Measurements from ENCODE around the gene CHRNB2.

Gene CHRNB2

DNA sequence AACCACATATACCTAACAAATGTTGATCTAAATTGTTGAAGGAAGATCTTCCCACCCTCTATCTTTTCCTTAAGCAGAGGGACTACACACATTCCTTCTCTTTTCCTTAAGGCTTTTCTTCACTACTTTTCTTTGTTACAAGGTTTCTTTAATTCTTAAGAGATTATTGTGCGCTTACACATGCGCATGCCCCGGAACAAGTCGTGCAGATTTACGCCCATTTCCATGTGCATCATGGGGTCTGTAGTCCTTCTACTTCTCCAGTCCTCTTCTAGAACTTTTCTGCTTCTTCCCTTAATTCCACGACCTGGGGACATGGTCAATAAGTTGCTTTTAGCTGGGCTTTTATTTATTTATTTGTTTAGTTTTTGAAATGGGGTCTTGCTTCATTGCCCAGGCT is 1.7 kb upstream of the CHRNB2 start:
- TF ChIP-seq, protein P1, sequence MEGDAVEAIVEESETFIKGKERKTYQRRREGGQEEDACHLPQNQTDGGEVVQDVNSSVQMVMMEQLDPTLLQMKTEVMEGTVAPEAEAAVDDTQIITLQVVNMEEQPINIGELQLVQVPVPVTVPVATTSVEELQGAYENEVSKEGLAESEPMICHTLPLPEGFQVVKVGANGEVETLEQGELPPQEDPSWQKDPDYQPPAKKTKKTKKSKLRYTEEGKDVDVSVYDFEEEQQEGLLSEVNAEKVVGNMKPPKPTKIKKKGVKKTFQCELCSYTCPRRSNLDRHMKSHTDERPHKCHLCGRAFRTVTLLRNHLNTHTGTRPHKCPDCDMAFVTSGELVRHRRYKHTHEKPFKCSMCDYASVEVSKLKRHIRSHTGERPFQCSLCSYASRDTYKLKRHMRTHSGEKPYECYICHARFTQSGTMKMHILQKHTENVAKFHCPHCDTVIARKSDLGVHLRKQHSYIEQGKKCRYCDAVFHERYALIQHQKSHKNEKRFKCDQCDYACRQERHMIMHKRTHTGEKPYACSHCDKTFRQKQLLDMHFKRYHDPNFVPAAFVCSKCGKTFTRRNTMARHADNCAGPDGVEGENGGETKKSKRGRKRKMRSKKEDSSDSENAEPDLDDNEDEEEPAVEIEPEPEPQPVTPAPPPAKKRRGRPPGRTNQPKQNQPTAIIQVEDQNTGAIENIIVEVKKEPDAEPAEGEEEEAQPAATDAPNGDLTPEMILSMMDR (conservative IDR thresholded peaks at IDR 0.05; ENCODE audit: low read depth, low read length) = no peak
- no peak overlapping the region for H3K4me3 ChIP-seq (ENCODE audit: low read depth, low read length)
- DNase-seq (ENCODE audit: low read depth) = no peak

DNA sequence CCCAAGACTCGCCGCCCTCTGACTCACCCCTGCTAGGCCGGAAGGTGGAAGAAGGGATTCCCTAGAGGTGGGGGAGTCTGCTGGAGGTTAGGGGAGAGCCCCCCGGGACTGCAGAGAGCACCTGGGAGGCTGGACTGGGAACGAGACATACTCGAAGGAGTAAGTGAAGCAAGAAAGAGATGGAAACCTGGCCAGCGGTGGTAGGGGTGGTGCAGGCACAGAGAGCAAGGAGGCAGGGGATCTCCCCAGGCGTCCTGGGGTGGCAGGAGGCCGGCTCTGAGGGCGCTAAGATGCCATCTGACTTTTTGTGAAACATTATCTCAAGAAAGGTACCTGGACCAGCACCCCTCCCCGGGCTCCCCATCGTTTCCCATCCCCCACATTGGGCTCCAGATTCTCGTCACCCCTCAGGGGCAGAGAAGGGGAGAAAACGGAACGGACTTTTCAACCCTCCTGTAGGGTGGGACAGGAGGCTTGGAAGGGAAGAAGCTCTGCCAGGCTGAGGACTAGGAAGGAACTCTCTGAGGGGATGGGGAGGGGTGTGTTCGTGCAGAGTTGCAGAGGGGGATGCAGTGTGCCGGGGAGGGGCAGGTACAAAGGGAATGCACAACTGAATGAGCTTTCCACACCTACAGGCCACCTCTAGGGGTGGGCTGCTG is 708 bp downstream of the CHRNB2 start:
- no peak for DNase-seq (ENCODE audit: low read depth)
- H3K4me3 ChIP-seq (ENCODE audit: low read depth, low read length) = no peak overlapping the region
- TF ChIP-seq, protein P1 (conservative IDR thresholded peaks at IDR 0.05; ENCODE audit: low read depth, low read length) = no peak

DNA sequence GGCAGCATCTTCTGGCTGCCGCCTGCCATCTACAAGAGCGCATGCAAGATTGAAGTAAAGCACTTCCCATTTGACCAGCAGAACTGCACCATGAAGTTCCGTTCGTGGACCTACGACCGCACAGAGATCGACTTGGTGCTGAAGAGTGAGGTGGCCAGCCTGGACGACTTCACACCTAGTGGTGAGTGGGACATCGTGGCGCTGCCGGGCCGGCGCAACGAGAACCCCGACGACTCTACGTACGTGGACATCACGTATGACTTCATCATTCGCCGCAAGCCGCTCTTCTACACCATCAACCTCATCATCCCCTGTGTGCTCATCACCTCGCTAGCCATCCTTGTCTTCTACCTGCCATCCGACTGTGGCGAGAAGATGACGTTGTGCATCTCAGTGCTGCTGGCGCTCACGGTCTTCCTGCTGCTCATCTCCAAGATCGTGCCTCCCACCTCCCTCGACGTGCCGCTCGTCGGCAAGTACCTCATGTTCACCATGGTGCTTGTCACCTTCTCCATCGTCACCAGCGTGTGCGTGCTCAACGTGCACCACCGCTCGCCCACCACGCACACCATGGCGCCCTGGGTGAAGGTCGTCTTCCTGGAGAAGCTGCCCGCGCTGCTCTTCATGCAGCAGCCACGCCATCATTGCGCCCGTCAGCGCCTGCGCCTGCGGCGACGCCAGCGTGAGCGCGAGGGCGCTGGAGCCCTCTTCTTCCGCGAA is 3.8 kb downstream of the CHRNB2 start:
- no peak for DNase-seq (ENCODE audit: low read depth)

DNA sequence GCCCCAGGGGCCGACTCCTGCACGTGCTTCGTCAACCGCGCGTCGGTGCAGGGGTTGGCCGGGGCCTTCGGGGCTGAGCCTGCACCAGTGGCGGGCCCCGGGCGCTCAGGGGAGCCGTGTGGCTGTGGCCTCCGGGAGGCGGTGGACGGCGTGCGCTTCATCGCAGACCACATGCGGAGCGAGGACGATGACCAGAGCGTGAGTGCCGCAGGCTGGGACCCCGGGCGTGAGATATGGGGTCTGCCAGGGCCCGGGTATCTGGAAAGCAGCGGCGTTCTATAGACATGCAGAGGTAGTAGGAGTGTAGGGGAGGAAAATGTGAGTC is 4.3 kb downstream of the CHRNB2 start:
- no peak for DNase-seq (ENCODE audit: low read depth)
- H3K4me3 ChIP-seq (ENCODE audit: low read depth, low read length) = no peak overlapping the region
- TF ChIP-seq, protein P1 (conservative IDR thresholded peaks at IDR 0.05; ENCODE audit: low read depth, low read length) = no peak

More for the DNA sequence above, 3.8 kb downstream of the CHRNB2 start:
- H3K4me3 ChIP-seq (ENCODE audit: low read depth, low read length) = no peak overlapping the region
- TF ChIP-seq, protein P1 (conservative IDR thresholded peaks at IDR 0.05; ENCODE audit: low read depth, low read length) = no peak

DNA sequence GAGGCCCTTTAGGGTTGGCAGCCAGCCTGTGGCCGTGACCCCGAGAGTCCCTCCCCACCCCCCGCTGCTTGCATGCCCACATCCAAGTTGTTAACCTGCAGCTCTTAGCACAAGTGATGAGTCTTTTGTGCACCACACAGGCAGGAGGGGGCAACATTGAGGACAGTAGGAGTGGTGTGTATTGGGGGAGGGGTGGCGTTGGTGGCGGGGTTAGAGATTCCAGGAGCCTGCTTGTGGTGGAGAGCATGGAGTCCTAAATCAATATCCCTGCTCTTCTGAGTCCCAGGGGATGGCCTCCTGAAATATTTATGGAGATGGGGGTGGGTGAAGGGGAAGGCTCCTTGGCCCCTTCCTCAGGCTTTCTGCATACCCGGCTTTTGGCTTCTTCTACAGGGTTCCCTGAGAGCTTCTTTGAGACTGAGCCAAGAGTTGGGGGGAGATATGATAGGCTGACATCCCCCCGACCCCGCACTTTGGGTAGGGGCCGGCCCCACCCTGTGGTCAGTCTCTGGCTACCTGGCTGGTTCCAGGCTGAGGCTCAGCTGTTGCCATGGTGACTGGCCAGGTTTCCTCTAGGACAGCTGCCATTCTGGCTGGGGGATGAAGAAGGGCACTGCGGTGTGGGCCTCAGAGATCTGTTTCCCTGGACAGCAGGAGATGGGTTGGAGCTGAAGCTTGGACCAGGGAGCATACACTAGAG is 5.0 kb downstream of the CHRNB2 start:
- H3K4me3 ChIP-seq (ENCODE audit: low read depth, low read length) = no peak overlapping the region
- TF ChIP-seq, protein P1 (conservative IDR thresholded peaks at IDR 0.05; ENCODE audit: low read depth, low read length) = no peak
- no peak for DNase-seq (ENCODE audit: low read depth)

DNA sequence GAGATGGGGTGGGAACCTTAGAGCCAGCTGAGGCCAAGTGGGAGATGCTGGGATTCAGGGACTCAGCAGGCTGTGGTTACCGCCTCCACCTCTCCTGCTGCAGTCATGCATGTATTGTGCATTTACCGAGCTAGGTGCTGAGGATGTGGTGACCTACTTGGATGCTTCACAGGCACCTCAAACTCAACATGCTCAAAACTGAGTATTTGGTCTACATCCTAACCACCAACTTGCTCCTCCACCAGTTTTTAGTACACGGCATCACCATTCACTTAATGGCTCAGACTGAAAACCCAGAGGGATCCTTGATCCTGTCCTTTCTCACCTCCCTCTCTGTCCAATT is 5.6 kb downstream of the CHRNB2 start:
- DNase-seq (ENCODE audit: low read depth) = no peak
- H3K4me3 ChIP-seq (ENCODE audit: low read depth, low read length) = no peak overlapping the region
- TF ChIP-seq, protein P1 (conservative IDR thresholded peaks at IDR 0.05; ENCODE audit: low read depth, low read length) = no peak
